Heart left ventricle (tissue), 16 donors: ENCODE data around the gene DMD. TPM values are rescaled to one million over a fixed set of nuclear protein-coding genes. Genes with fewer than 3 reads are reported as not detected.

ENCODE experiments used
- ATAC-seq, 4 donors: fragments of 200-7000 bp; cut with Tn5 transposase; one replicate each; pipeline ENCODE4 v1.9.1; 2020 to 2022; ENCODE audit warnings: moderate library complexity in 4 of 4, mild to moderate bottlenecking in 3 of 4, moderate number of reproducible peaks in 1 of 4
- DNase-seq, 5 donors: peaks; one replicate each; pipeline ENCODE4 v3.0.0-alpha.2; 2020
- H3K27ac ChIP-seq, 12 donors: fragments of 200-600 bp; sonication (generic) in 4 of 12; one replicate each; pipeline versions ENCODE4 v1.5.0 to v1.8.0; 2016 to 2022; ENCODE audit warnings: mild to moderate bottlenecking in 2 of 12
- H3K27me3 ChIP-seq, 9 donors: fragments of 200-600 bp; sonication (generic) in 2 of 9; one replicate each; pipeline versions ENCODE4 v1.5.1 to v1.8.0; 2016 to 2022; ENCODE audit warnings: mild to moderate bottlenecking in 3 of 9
- H3K36me3 ChIP-seq, 9 donors: fragments of 200-600 bp; sonication (generic) in 2 of 9; one replicate each; pipeline versions ENCODE4 v1.5.0 to v1.8.0; 2018 to 2022; ENCODE audit warnings: mild to moderate bottlenecking in 2 of 9
- H3K4me1 ChIP-seq, 12 donors: fragments of 200-600 bp; sonication (generic) in 4 of 12; one replicate each; pipeline versions ENCODE4 v1.5.0 to v1.8.0; 2016 to 2022; ENCODE audit warnings: mild to moderate bottlenecking in 3 of 12
- H3K4me3 ChIP-seq, 12 donors: fragments of 200-600 bp; sonication (generic) in 4 of 12; one replicate each; pipeline versions ENCODE4 v1.5.0 to v1.8.0; 2017 to 2022; ENCODE audit warnings: mild to moderate bottlenecking in 9 of 12, moderate library complexity in 4 of 12
- H3K9me3 ChIP-seq, 12 donors: fragments of 200-600 bp; sonication (generic) in 4 of 12; one replicate each; pipeline versions ENCODE4 v1.5.0 to v1.8.0; 2016 to 2022; ENCODE audit warnings: mild to moderate bottlenecking in 1 of 12
- CTCF ChIP-seq, 12 donors: fragments of 200-600 bp; sonication (generic) in 4 of 12; IDR thresholded peaks; one replicate each; pipeline versions ENCODE4 v1.5.0 to v1.8.0; 2018 to 2022; ENCODE audit warnings: antibody characterized with exemption in 12 of 12, mild to moderate bottlenecking in 5 of 12
- POLR2A ChIP-seq, 2 donors: fragments of 450-650 bp; IDR thresholded peaks; one replicate each; pipeline ENCODE4 v1.6.1; 2017; ENCODE audit warnings: antibody characterized with exemption in 2 of 2, mild to moderate bottlenecking in 2 of 2, moderate library complexity in 2 of 2
- WGBS, 4 donors: extraction: QIAGEN DNeasy Blood & Tissue Kit in 2 of 4; methylation state at CpG; one replicate each; pipeline versions ENCODE4 v1.1.5 to v1.1.7; 2013 to 2018; 5-methylcytosine and 5-hydroxymethylcytosine counted together
- intact Hi-C, 10 donors: fragments of 100-400 bp; cut with DNase I; formaldehyde crosslinking; loops; one replicate each; pipeline versions ENCODE4 v1.11.1 to v1.14.2; 2022
- polyA plus RNA-seq, 2 donors: library from polyadenylated mRNA; stranded (reverse); fragments of 200-250 nt; gene quantifications; one replicate each; pipeline ENCODE4 v1.2.3, GENCODE V29; 2013
- total RNA-seq, 9 donors: library from RNA; depleted of rRNA in 2 of 9; stranded (reverse); fragments of >200 nt in 2 of 9; fragmentation: NEBNext Ultra II Directional in 3 of 9; extraction: Animal tissue kit (Norgen Biotek cat#: 25700) in 3 of 9; gene quantifications; one replicate each; pipeline versions ENCODE4 v1.1.0 to v1.2.4, GENCODE V29; 2016 to 2023
- donor health status: ischemic (EF 13 %, LVEDD 7.1; RV severe dilation, severe dysfunction).
- donor health status: healthy with polysubstance abuse.
- donor health status: DM: no; HTN: yes; CAD: no.
- donor health status: DM: no; HTN: no; CAD: no.
- donor health status: ischemic (EF 25% LVEDD 6.9; RV normal size, moderate dysfunction).
- donor health status: ischemic (EF 25% LVEDD 5.7; RV mildly dilated, moderate dysfunction).
- donor health status: healthy.
- donor health status: DM: yes; HTN: yes; CAD: no.
- donor health status: ischemic (EF 35%, LVEDD 5.7; RV mildly dilated, moderate dysfunction).
- donor health status: nonischemic (EF 11% LVEDD 7.7; RV severe dilation, severe dysfunction).
- donor health status: DM: yes; HTN: yes; CAD: no.
- donor health status: PGD.
- donor health status: ischemic (EF 29% LVEDD 5.4; RV normal size, mild dysfunction).
- donor health status: nonischemic (EF 23%, LVEDD 6.1; RV moderate dilation, normal function).

DMD gene
- total and polyA plus RNA-seq, 11 donors = 34.7 to 236 (median 162) TPM

- no peaks in the 10 kb centered on the region for H3K4me1 ChIP-seq
- no peak for DNase-seq
- no peaks in the 10 kb centered on the region for H3K9me3 ChIP-seq
- no peak overlapping the region for H3K4me3 ChIP-seq
- no peak for ATAC-seq
- TF ChIP-seq CTCF (IDR thresholded peaks at IDR 0.05) (no peak), POLR2A (IDR thresholded peaks at IDR 0.05) (no peak)
- intact Hi-C loops = no loop called here
- 51 to 76% (median 63%) methylated on average over 4 of the region's 4 CpGs for WGBS, 4 donors
- no peak overlapping the region for H3K27ac ChIP-seq
- no peaks in the 10 kb centered on the region for H3K36me3 ChIP-seq
- no peaks in the 10 kb centered on the region for H3K27me3 ChIP-seq
Measured at GRCh38 chrX:32087663-32088062, 1123.7 kb downstream of the DMD start.

- Histone ChIP-seq H3K27me3 (no peaks in the 10 kb centered on the region), H3K36me3 (no peaks in the 10 kb centered on the region), H3K9me3 (no peaks in the 10 kb centered on the region), H3K4me1 (peaks cover 0 to 2% (median 0%) of the 10 kb centered on the region in 12 donors), H3K4me3 (no peak overlapping the region), H3K27ac (no peak overlapping the region)
- TF ChIP-seq POLR2A (IDR thresholded peaks at IDR 0.05) = no peak
- no peak for TF ChIP-seq CTCF (IDR thresholded peaks at IDR 0.05)
- DNase-seq (no peak), ATAC-seq (no peak)
- 72 to 85% (median 82%) methylated on average over 7 of the region's 7 CpGs for WGBS, 4 donors
- intact Hi-C loops = no loop called here
Measured at GRCh38 chrX:32084757-32085156, 1126.6 kb downstream of the DMD start.

GRCh38 chrX:32048285-32048684 is 1163.1 kb downstream of the DMD start:
- TF ChIP-seq POLR2A (IDR thresholded peaks at IDR 0.05) (no peak), CTCF (IDR thresholded peaks at IDR 0.05) (no peak)
- intact Hi-C loops = loop anchor here in 1 of 10 donors (5.0 kb wide), 1 partner anchor 51 kb away; no protein-coding TSS in a partner anchor
- no peak overlapping the region for H3K4me3 ChIP-seq
- no peak for ATAC-seq
- WGBS, 4 donors = 70 to 77% (median 76%) methylated on average over 3 of the region's 3 CpGs
- no peaks in the 10 kb centered on the region for H3K9me3 ChIP-seq
- H3K36me3 ChIP-seq = no peaks in the 10 kb centered on the region
- no peaks in the 10 kb centered on the region for H3K4me1 ChIP-seq
- DNase-seq = no peak
- H3K27ac ChIP-seq = no peak overlapping the region
- H3K27me3 ChIP-seq = no peaks in the 10 kb centered on the region

GRCh38 chrX:32045149-32045548 is 1166.2 kb downstream of the DMD start:
- ATAC-seq = no peak
- 66 to 76% (median 74%) methylated on average over 4 of the region's 4 CpGs for WGBS, 4 donors

More at GRCh38 chrX:32045149-32045548, 1166.2 kb downstream of the DMD start:
- TF ChIP-seq CTCF (IDR thresholded peaks at IDR 0.05) (no peak), POLR2A (IDR thresholded peaks at IDR 0.05) (no peak)
- DNase-seq = no peak
- no peaks in the 10 kb centered on the region for H3K4me1 ChIP-seq
- H3K9me3 ChIP-seq = no peaks in the 10 kb centered on the region
- intact Hi-C loops = loop anchor here in 1 of 10 donors (5.0 kb wide), 1 partner anchor 48 kb away; no protein-coding TSS in a partner anchor
- H3K27me3 ChIP-seq = no peaks in the 10 kb centered on the region
- no peak overlapping the region for H3K27ac ChIP-seq
- H3K4me3 ChIP-seq = no peak overlapping the region
- no peaks in the 10 kb centered on the region for H3K36me3 ChIP-seq
